22Rv1 (cell line): ENCODE data around the gene NLK.

Source experiments
- CTCF ChIP-seq: fragments of 450-650 bp; IDR thresholded peaks from 2 replicates; pipeline ENCODE4 v1.5.1; 2017; ENCODE audit warnings: mild to moderate bottlenecking
- ZFX ChIP-seq: fragments of 450-650 bp; IDR thresholded peaks from 2 replicates; pipeline ENCODE4 v1.6.1; 2017; ENCODE audit warnings: antibody characterized with exemption, borderline replicate concordance

DNA sequence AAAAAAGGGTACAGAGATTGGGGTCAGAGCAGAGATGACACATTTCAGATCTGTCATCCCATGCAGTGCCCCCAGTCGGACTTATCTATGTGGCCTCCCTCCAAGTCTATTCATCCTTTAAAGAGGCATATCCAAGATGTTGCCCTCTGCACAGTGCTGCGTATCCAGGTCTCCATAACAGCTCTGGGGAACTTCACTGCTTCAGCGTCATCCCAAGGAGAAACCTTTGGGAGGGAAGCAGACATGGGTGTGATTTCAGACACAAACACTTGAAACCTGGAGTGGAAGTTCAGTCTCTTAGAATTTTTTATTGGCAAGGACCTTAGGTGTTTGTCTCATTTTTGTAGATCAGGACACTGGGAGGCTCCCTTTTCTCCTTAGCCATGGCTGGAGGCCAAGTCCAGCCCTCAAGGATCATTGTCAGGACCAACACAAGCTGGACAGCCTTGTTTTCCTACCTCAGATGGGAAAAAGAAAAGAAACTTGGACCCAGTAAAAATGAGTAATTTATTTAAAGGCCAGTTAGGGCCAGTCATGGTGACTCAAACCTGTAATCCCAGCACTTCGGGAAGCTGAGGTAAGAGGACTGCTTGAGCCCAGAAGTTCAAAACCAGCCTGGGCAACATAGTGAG lies 23.9 kb upstream of the NLK start:
- no peak for TF ChIP-seq CTCF
- TF ChIP-seq ZFX = no peak
